Kidney (tissue), 14 donors: ENCODE data around the gene MIDN. TPM values are rescaled to one million over a fixed set of nuclear protein-coding genes. Genes with fewer than 3 reads are reported as not detected.

Experiments used
- DNase-seq, 5 donors: peaks; one replicate each; pipeline ENCODE4 v3.0.0-alpha.2; 2013 to 2020
- FAIRE-seq: peaks from 2 replicates; lab custom pipeline; 2012; peaks lifted over from hg19 to GRCh38; lab: Jason Lieb, UNC
- H3K27ac ChIP-seq, 2 donors: one replicate each; pipeline ENCODE4 v1.7.0; 2013; ENCODE audit warnings: low read depth in 2 of 2, low read length in 2 of 2, inconsistent platforms in 1 of 2
- H3K27me3 ChIP-seq: one replicate; pipeline ENCODE4 v1.7.1; 2013; ENCODE audit warnings: low read length, inconsistent platforms; ENCODE audit not compliant: control insufficient read depth, insufficient read depth
- H3K36me3 ChIP-seq, 3 donors: one replicate each; pipeline versions ENCODE4 v1.7.0 to v1.7.1; 2013; ENCODE audit warnings: low read length in 3 of 3, control low read depth in 1 of 3, inconsistent platforms in 1 of 3; ENCODE audit not compliant: insufficient read depth in 3 of 3, control insufficient read depth in 2 of 3
- H3K4me1 ChIP-seq, 3 donors: one replicate each; pipeline versions ENCODE4 v1.7.0 to v1.7.1; 2013; ENCODE audit warnings: low read length in 3 of 3, inconsistent platforms in 1 of 3, low read depth in 1 of 3; ENCODE audit not compliant: control insufficient read depth in 2 of 3, insufficient read depth in 2 of 3
- H3K4me3 ChIP-seq, 3 donors: one replicate each; pipeline versions ENCODE4 v1.7.0 to v1.8.1; 2013; ENCODE audit warnings: low read length in 3 of 3, control low read depth in 1 of 3, inconsistent platforms in 1 of 3
- H3K9ac ChIP-seq, 3 donors: one replicate each; pipeline versions ENCODE4 v1.7.0 to v1.7.1; 2013; ENCODE audit warnings: low read length in 3 of 3, control low read depth in 1 of 3, inconsistent platforms in 1 of 3
- H3K9me3 ChIP-seq, 3 donors: one replicate each; pipeline versions ENCODE4 v1.7.0 to v1.7.1; 2013; ENCODE audit warnings: low read length in 3 of 3, control low read depth in 1 of 3, inconsistent platforms in 1 of 3; ENCODE audit not compliant: control insufficient read depth in 2 of 3, insufficient read depth in 1 of 3
- intact Hi-C: fragments of 100-400 bp; cut with DNase I; formaldehyde crosslinking; loops from one replicate; pipeline ENCODE4 v1.11.1; 2022
- polyA plus RNA-seq: library from polyadenylated mRNA; stranded (reverse); fragments of 350-450 nt; fragmentation: Illumina TruSeq; extraction: RNeasy Lipid Tissue Mini Kit (QIAGEN cat#74804); gene quantifications from one replicate; pipeline ENCODE4 v1.2.3, GENCODE V29; 2014; ENCODE audit warnings: low read depth, low replicate concordance; ENCODE audit not compliant: insufficient read depth
- total RNA-seq: library from RNA; stranded (reverse); fragmentation: NEBNext Ultra II Directional; extraction: Animal tissue kit (Norgen Biotek cat#: 25700); gene quantifications from one replicate; pipeline ENCODE4 v1.2.1, GENCODE V29; 2021
- TF ChIP-seq, protein P1 (sequence below): IDR thresholded peaks from 3 replicates; pipeline ENCODE4 v1.5.1; 2012; ENCODE audit warnings: mild to moderate bottlenecking, moderate library complexity, borderline replicate concordance; ENCODE audit not compliant: insufficient read depth; ENCODE audit errors: extremely low read depth
- donor health status: control.
- donor health status: control.
- donor health status: control.
- donor health status: control.
- donor health status: control.
- donor health status: DM: yes; HTN: yes; CAD: no.
- donor health status: Normal renal cell carcinoma (clear cell type).

Gene MIDN
- total and polyA plus RNA-seq, 2 donors from 2014 or later, result 21.3 to 205 TPM

DNA sequence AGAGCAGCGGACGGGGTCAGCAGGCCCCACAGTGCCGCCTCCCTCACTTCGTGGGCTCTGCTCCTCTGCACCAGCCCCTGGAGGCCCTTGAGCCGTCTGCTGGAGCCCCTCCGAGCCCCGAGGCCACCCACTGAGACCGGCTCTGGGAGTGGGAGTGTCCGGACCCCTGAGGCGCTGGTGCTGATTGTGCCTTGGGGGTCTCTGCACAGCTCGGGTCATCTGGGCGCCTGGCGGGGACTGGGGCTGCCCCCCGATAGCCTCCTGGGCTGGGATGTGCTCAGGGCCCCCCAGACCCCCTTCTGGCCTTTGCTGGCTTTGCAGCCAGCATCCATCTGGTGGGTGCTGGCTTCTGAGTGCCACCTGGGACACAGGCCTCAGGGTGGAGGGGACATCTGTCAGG, 26.0 kb upstream of the MIDN start:
- Histone ChIP-seq H3K4me3 (no peak overlapping the region), H3K36me3 (peaks cover 0 to 10% (median 0%) of the 10 kb centered on the region in 3 donors), H3K4me1 (peaks cover 0 to 12% (median 5%) of the 10 kb centered on the region in 3 donors), H3K9ac (no peak overlapping the region), H3K9me3 (no peaks in the 10 kb centered on the region), H3K27me3 (no peaks in the 10 kb centered on the region), H3K27ac (no peak overlapping the region)
- TF ChIP-seq, protein P1, sequence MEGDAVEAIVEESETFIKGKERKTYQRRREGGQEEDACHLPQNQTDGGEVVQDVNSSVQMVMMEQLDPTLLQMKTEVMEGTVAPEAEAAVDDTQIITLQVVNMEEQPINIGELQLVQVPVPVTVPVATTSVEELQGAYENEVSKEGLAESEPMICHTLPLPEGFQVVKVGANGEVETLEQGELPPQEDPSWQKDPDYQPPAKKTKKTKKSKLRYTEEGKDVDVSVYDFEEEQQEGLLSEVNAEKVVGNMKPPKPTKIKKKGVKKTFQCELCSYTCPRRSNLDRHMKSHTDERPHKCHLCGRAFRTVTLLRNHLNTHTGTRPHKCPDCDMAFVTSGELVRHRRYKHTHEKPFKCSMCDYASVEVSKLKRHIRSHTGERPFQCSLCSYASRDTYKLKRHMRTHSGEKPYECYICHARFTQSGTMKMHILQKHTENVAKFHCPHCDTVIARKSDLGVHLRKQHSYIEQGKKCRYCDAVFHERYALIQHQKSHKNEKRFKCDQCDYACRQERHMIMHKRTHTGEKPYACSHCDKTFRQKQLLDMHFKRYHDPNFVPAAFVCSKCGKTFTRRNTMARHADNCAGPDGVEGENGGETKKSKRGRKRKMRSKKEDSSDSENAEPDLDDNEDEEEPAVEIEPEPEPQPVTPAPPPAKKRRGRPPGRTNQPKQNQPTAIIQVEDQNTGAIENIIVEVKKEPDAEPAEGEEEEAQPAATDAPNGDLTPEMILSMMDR, result no peak
- intact Hi-C loops, result no loop called here
- no peak for DNase-seq
- no peak for FAIRE-seq

DNA sequence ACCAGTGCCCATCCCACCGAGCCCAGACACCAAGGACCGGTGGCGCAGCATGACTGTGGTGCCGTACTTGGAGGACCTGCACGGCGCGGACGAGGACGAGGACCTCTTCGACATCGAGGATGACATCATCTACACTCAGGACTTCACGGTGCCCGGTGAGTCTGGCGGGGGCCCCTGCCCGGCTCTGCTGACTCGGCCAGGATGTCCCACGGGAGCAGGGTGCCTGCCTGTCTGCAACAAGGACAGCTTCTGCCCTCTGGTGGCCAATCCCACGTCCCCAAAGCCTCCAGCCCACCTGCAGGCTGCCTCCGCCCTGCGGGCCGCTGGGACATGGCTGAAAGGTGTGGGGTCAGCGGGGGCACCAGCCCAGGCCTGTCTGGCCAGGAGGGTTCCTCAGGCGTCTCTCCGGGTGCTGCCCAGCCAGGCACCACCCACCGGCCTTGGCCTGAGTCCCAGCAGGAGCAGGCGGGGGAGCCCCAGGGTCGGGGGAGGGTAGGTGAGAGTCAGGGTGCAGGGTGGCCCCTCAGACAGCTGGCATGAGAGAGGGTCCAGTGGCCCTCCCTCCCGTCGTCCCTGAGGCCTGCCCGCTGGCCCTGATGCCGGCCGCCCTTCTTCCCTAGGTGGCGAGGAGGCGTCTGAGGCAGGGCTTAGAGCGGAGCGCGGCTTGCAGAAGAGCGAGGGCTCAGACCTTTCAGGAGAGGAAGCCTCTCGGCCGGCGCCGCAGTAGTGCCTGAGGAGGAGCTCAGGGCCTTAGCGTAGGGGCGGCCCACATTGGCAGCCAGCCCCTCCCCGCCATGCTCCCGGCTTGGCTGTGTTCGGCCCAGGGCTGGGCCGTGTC, 25.1 kb upstream of the MIDN start:
- intact Hi-C loops, result no loop called here
- peaks cover 0 to 10% (median 0%) of the 10 kb centered on the region in 3 donors for H3K36me3 ChIP-seq
- no peaks in the 10 kb centered on the region for H3K27me3 ChIP-seq
- no peak for FAIRE-seq
- peaks cover 0 to 7% (median 5%) of the 10 kb centered on the region in 3 donors for H3K4me1 ChIP-seq
- H3K4me3 ChIP-seq, result no peak overlapping the region
- no peaks in the 10 kb centered on the region for H3K9me3 ChIP-seq
- no peak overlapping the region for H3K9ac ChIP-seq
- H3K27ac ChIP-seq, result no peak overlapping the region
- no peak for DNase-seq
- TF ChIP-seq, protein P1, result peak; percentile 21

DNA sequence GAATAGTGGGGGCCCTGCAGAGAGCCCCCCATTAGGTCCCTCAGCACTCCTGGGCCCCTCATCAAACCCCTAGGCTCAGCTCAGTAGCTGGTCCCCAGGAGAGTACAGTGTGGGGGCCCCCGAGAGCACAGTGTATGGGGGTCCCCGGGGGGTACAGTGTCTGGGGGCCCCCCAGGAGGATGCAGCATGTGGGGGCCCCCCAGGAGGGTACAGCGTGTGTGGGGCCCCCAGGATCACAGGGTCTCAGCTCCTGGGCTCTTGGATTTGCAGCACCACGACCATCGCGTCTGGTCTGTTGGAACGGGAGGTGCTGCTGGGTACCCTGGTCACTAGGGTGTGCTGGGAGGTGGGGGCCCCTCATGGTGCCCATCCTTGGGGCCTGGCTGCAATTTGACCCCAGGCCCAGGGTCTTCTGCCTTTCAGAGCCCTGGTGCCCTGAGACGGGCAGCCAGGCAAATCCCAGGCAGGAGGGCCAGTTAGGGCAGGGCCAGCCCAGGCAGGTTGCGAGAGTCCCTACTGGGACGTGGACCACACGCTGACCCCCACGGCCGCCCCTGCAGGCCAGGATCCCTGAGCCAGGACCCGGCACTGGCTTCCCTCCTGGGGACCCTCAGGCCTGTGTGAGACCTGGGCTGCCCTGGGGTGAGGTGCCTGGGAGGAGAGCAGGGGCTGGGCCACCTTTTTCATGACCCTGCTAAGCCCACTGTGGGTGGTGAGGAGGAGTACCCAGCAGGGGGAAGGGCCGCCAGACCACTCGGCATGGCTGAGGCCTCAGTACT, 24.1 kb upstream of the MIDN start:
- Histone ChIP-seq H3K4me3 (no peak overlapping the region), H3K4me1 (no peaks in the 10 kb centered on the region), H3K36me3 (peaks cover 0 to 10% (median 0%) of the 10 kb centered on the region in 3 donors), H3K27ac (no peak overlapping the region), H3K9ac (no peak overlapping the region), H3K27me3 (no peaks in the 10 kb centered on the region), H3K9me3 (no peaks in the 10 kb centered on the region)
- TF ChIP-seq, protein P1, result no peak
- intact Hi-C loops, result no loop called here
- DNase-seq, result no peak
- no peak for FAIRE-seq
